ENCODE results near the gene WDFY4.
A peak's percentile ranks its signal among the peaks of the same experiment; 100 is the strongest.

DNA sequence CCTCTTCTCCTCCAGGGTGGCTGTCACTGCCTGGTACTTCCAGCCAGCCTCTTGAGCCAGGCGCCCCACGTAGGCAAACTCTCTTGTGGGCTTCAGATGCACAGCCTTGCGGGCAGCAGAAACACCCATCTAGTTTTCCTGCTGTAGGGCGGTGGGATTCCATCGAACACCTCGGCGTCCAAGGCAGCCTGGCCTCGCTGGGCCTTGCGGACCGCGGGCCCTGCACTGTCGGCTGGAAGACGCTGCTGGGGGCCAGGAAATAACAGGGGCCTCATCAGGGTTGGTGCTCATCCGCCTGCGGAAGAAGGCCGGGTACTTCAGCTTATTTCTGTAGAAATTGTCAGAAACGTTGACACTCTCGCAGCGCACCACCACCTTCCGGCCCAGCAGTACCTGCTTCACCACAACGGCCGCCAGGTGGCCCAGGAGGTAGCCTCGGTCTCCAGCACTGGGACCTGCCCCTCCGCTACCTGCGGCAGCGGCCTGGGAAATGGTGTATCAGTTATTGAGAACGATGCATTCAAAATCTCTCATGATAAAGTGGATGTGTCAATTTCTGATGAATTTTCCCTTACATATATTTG lies 61.1 kb downstream of the WDFY4 start:
- TF ChIP-seq, protein P1, sequence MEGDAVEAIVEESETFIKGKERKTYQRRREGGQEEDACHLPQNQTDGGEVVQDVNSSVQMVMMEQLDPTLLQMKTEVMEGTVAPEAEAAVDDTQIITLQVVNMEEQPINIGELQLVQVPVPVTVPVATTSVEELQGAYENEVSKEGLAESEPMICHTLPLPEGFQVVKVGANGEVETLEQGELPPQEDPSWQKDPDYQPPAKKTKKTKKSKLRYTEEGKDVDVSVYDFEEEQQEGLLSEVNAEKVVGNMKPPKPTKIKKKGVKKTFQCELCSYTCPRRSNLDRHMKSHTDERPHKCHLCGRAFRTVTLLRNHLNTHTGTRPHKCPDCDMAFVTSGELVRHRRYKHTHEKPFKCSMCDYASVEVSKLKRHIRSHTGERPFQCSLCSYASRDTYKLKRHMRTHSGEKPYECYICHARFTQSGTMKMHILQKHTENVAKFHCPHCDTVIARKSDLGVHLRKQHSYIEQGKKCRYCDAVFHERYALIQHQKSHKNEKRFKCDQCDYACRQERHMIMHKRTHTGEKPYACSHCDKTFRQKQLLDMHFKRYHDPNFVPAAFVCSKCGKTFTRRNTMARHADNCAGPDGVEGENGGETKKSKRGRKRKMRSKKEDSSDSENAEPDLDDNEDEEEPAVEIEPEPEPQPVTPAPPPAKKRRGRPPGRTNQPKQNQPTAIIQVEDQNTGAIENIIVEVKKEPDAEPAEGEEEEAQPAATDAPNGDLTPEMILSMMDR (conservative IDR thresholded peaks at IDR 0.05), result peak; percentile 30; the same call in 1 of the 2 replicates
- TF ChIP-seq EZH2 (IDR thresholded peaks at IDR 0.05; ENCODE audit: low read depth), result no peak

Measured in PC-9 (cell line).